SU-DHL-6 (cell line): ENCODE results near the gene SLC26A2.

Experiments used
- H2AFZ ChIP-seq: fragments of 200-600 bp; sonication (generic); 2 replicates; pipeline ENCODE4 v1.6.1; 2014; ENCODE audit warnings: low read depth, mild to moderate bottlenecking, moderate library complexity, mixed read lengths, antibody characterized with exemption, low read length; ENCODE audit not compliant: severe bottlenecking
- H3F3A ChIP-seq: fragments of 200-600 bp; shearing (Covaris generic); 2 replicates; pipeline ENCODE4 v1.6.0; 2016; ENCODE audit warnings: antibody characterized with exemption, mild to moderate bottlenecking; ENCODE audit not compliant: insufficient read depth
- H3K27ac ChIP-seq: fragments of 200-600 bp; sonication (generic); 2 replicates; pipeline ENCODE4 v1.5.1; 2016; ENCODE audit warnings: low read depth, mild to moderate bottlenecking, low read length, moderate library complexity, mixed read lengths
- H3K27me3 ChIP-seq: fragments of 200-600 bp; sonication (generic), shearing (Covaris generic); 2 replicates; pipeline ENCODE4 v1.6.0; 2014; ENCODE audit warnings: mild to moderate bottlenecking, low read length
- H3K36me3 ChIP-seq: fragments of 200-600 bp; sonication (generic); 2 replicates; pipeline ENCODE4 v1.6.1; 2014; ENCODE audit warnings: mild to moderate bottlenecking, low read length, mixed read lengths
- H3K4me2 ChIP-seq: fragments of 300-600, 200-600 bp; shearing (Covaris generic), sonication (generic); 2 replicates; pipeline ENCODE4 v1.6.0; 2014; ENCODE audit warnings: low read length, low read depth, mild to moderate bottlenecking; ENCODE audit not compliant: poor library complexity, severe bottlenecking
- H3K4me3 ChIP-seq: fragments of 200-600 bp; sonication (generic); 2 replicates; pipeline ENCODE4 v1.5.1; 2014; ENCODE audit warnings: antibody characterized with exemption, low read length, mild to moderate bottlenecking, mixed read lengths; ENCODE audit not compliant: insufficient read depth, poor library complexity, severe bottlenecking
- H3K79me2 ChIP-seq: fragments of 200-600 bp; sonication (generic); 2 replicates; pipeline ENCODE4 v1.6.1; 2014; ENCODE audit warnings: mild to moderate bottlenecking, low read length, moderate library complexity; ENCODE audit not compliant: insufficient read depth
- H3K9ac ChIP-seq: fragments of 200-600 bp; sonication (generic); 2 replicates; pipeline ENCODE4 v1.7.0; 2014; ENCODE audit warnings: mild to moderate bottlenecking, low read length
- H3K9me2 ChIP-seq: fragments of 200-600 bp; sonication (generic); replicated peaks from 2 replicates; pipeline ENCODE4 v1.6.1; 2014; ENCODE audit warnings: low read length; ENCODE audit not compliant: insufficient read depth
- H3K9me3 ChIP-seq: fragments of 200-600 bp; sonication (generic); 2 replicates; pipeline ENCODE4 v1.6.1; 2014; ENCODE audit warnings: low read length, mixed read lengths; ENCODE audit not compliant: insufficient read depth
- H4K20me1 ChIP-seq: fragments of 200-600 bp; sonication (generic); 2 replicates; pipeline ENCODE4 v1.6.1; 2014; ENCODE audit warnings: low read depth, mild to moderate bottlenecking, antibody characterized with exemption, low read length, moderate library complexity, mixed read lengths
- CTCF ChIP-seq: fragments of 200-600 bp; sonication (generic); IDR thresholded peaks from one replicate; pipeline ENCODE4 v1.5.1; 2017; ENCODE audit warnings: antibody characterized with exemption, mild to moderate bottlenecking, low read length, moderate library complexity; ENCODE audit not compliant: insufficient read depth, poor library complexity, severe bottlenecking
- EZH2phosphoT487 ChIP-seq: fragments of 200-600 bp; sonication (generic), shearing (Covaris generic); conservative IDR thresholded peaks from 2 replicates; pipeline ENCODE4 v1.6.1; 2018; ENCODE audit warnings: mild to moderate bottlenecking, antibody characterized with exemption, low read length, moderate library complexity, mixed read lengths

The SLC26A2 gene

DNA sequence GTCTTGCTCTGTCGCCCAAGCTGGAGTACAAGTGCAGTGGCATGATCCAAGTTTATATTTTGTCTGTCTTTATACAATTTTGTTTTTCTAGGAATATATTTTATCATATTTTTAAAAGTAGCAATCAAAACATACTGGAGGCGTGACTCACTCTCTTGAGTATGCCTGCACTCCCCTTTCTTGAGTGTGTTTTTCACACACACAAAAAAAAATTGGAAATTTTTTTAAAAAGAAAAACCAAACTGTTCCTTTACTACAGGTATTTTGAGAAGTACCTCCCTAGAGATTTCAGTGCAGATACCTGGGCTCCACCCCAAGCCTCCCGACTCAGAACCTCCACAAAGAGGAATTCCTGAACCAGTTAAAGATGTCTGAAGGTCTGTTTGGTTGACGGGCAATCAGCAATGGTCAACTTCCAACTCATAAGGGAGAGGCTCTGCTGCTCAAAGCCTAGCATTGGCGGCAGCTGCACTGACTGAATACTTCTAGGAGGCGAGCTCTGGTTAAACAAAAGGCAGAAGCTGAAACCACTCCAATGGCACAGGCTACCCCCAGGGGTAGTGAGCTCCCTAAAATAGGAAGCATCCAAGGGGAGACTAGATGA lies 43.4 kb upstream of the SLC26A2 start:
- no peak overlapping the region for H3K27ac ChIP-seq
- H4K20me1 ChIP-seq = no peaks in the 10 kb centered on the region
- H3K4me3 ChIP-seq = no peak overlapping the region
- H3K79me2 ChIP-seq = no peaks in the 10 kb centered on the region
- no peaks in the 10 kb centered on the region for H3K9me3 ChIP-seq
- no peak overlapping the region for H2AFZ ChIP-seq
- no peaks in the 10 kb centered on the region for H3K9me2 ChIP-seq
- no peak for TF ChIP-seq EZH2phosphoT487
- TF ChIP-seq CTCF = no peak
- no peaks in the 10 kb centered on the region for H3F3A ChIP-seq
- H3K9ac ChIP-seq = no peak overlapping the region
- no peaks in the 10 kb centered on the region for H3K36me3 ChIP-seq
- no peak overlapping the region for H3K4me2 ChIP-seq
- H3K27me3 ChIP-seq = no peaks in the 10 kb centered on the region

DNA sequence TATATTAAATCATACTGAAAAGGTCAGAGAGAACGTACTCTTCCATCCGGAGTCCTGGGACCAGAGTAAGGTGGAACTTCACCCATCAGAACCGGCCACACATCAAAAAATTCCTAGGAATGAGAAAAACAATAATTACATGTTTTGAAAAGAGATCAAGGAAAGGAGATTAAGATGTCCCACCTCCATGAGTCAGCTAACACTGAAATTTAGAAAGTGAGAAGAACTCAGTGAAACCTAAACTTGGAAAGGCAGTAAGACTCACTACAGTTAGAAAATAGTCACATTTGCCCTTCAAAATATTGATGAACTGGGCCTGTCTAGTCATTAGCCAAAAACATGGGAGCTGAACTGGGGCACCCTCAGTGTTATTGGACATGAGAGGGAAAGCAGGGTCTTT lies 39.0 kb upstream of the SLC26A2 start:
- Histone ChIP-seq H3K9ac (no peak overlapping the region), H3K9me2 (no peaks in the 10 kb centered on the region), H3K27me3 (0 out of 2 replicates have a peak, but pooled peaks cover 3% of the 10 kb centered on the region), H3K4me3 (no peak overlapping the region), H3K4me2 (no peak overlapping the region), H3K36me3 (no peaks in the 10 kb centered on the region), H2AFZ (no peak overlapping the region), H3F3A (no peaks in the 10 kb centered on the region), H3K27ac (no peak overlapping the region), H3K79me2 (no peaks in the 10 kb centered on the region), H3K9me3 (no peaks in the 10 kb centered on the region), H4K20me1 (no peaks in the 10 kb centered on the region)
- no peak for TF ChIP-seq CTCF
- no peak for TF ChIP-seq EZH2phosphoT487

DNA sequence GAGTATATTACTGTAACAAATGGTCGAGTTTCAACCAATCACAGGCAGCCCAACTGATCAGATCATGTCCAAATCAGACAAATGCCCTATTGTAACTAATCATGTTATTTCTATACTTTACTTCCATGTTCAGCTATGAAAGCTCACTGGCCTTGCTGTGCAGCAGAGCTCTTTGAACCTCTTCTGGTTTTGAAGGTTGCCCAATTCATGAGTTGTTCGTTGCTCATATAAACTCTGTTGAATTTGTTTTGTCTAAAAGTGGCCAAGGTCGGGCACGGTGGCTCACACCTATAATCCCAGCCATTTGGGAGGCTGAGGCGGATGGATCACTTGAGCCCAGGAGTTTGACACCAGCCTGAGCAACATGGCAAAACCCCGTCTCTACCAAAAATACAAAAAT lies 37.6 kb upstream of the SLC26A2 start:
- Histone ChIP-seq H3K4me2 (no peak overlapping the region), H3K4me3 (no peak overlapping the region), H4K20me1 (no peaks in the 10 kb centered on the region), H3K27me3 (0 out of 2 replicates have a peak, but pooled peaks cover 3% of the 10 kb centered on the region), H3K9me3 (no peaks in the 10 kb centered on the region), H3K79me2 (no peaks in the 10 kb centered on the region), H3K36me3 (no peaks in the 10 kb centered on the region), H3K9me2 (no peaks in the 10 kb centered on the region), H3K9ac (no peak overlapping the region), H2AFZ (no peak overlapping the region), H3K27ac (no peak overlapping the region), H3F3A (no peaks in the 10 kb centered on the region)
- TF ChIP-seq EZH2phosphoT487 (no peak), CTCF (no peak)
